Adrenal gland (tissue), 12 donors: Measurements from ENCODE around the gene PTH2R. TPM values are rescaled to one million over a fixed set of nuclear protein-coding genes. Genes with fewer than 3 reads are reported as not detected.
"Not testable (repeated sequence)": the region's sequence is repeated elsewhere in the genome, so short reads cannot be mapped to it uniquely, and the experiment has no call there.

Experiments used
- DNase-seq, 7 donors: peaks; one replicate each; pipeline ENCODE4 v3.0.0-alpha.2; 2019 to 2020
- H3K27ac ChIP-seq, 5 donors: fragments of 200-600 bp; sonication (generic) in 4 of 5; 1 replicate in 3 of 5; 2 replicates in 2 of 5; pipeline versions ENCODE4 v1.5.1 to v1.8.0; 2016 to 2020; ENCODE audit warnings: mild to moderate bottlenecking in 1 of 5
- H3K27me3 ChIP-seq: fragments of 200-600 bp; 2 replicates; pipeline ENCODE4 v1.8.0; 2021
- H3K36me3 ChIP-seq, 2 donors: fragments of 200-600 bp; replicated peaks in 1 of 2; 1 replicate in 1 of 2; 2 replicates in 1 of 2; pipeline versions ENCODE4 v1.5.1 to v1.8.0; 2018 to 2022
- H3K4me1 ChIP-seq, 2 donors: fragments of 200-600 bp; replicated peaks in 1 of 2; 1 replicate in 1 of 2; 2 replicates in 1 of 2; pipeline versions ENCODE4 v1.5.1 to v1.8.0; 2018 to 2021
- H3K4me3 ChIP-seq, 4 donors: fragments of 200-600 bp; sonication (generic) in 3 of 4; one replicate each; pipeline ENCODE4 v1.5.1; 2016 to 2018
- H3K9me3 ChIP-seq, 3 donors: fragments of 200-600 bp; sonication (generic) in 1 of 3; replicated peaks in 1 of 3; 1 replicate in 2 of 3; 2 replicates in 1 of 3; pipeline versions ENCODE4 v1.5.1 to v1.8.0; 2016 to 2021
- POLR2A ChIP-seq, 2 donors: fragments of 450-650 bp; IDR thresholded peaks; one replicate each; pipeline ENCODE4 v1.6.1; 2017; ENCODE audit warnings: antibody characterized with exemption in 2 of 2, mild to moderate bottlenecking in 2 of 2, moderate library complexity in 1 of 2
- WGBS, 4 donors: extraction: QIAGEN DNeasy Blood & Tissue Kit in 2 of 4; methylation state at CpG; one replicate each; pipeline versions ENCODE4 v1.1.5 to v1.1.7; 2013 to 2017; 5-methylcytosine and 5-hydroxymethylcytosine counted together
- intact Hi-C, 2 donors: fragments of 100-400 bp; cut with DNase I; formaldehyde crosslinking; loops; one replicate each; pipeline versions ENCODE4 v1.14.1 to v1.15.0; 2022 to 2023
- polyA plus RNA-seq, 3 donors: library from polyadenylated mRNA; stranded (reverse); fragments of 200-250 nt in 2 of 3; fragments of 350-450 nt in 1 of 3; fragmentation: Illumina TruSeq in 1 of 3; extraction: RNeasy Lipid Tissue Mini Kit (QIAGEN cat#74804) in 1 of 3; gene quantifications; one replicate each; pipeline ENCODE4 v1.2.3, GENCODE V29; 2013 to 2014
- total RNA-seq, 9 donors: library from RNA; depleted of rRNA in 4 of 9; stranded (reverse); fragments of >200 nt in 4 of 9; fragments of 120-200 nt in 1 of 9; fragmentation: NEBNext Ultra II Directional in 1 of 9; extraction: Animal tissue kit (Norgen Biotek cat#: 25700) in 1 of 9; gene quantifications; one replicate each; pipeline versions ENCODE4 v1.1.0 to v1.2.4, GENCODE V29; 2013 to 2023
- TF ChIP-seq, protein P1 (sequence below), 6 experiments: fragments of 450-650 bp in 4 of 6; fragments of 200-600 bp in 2 of 6; sonication (generic) in 1 of 6; IDR thresholded peaks; 1 replicate in 5 of 6; 2 replicates in 1 of 6; pipeline versions ENCODE4 v1.5.1 to v1.8.0; 2016 to 2021; ENCODE audit warnings: antibody characterized with exemption in 6 of 6, mild to moderate bottlenecking in 2 of 6, moderate library complexity in 1 of 6
- donor health status: healthy with polysubstance abuse.
- donor health status: Bipolar disorder and iron deficiency.
- donor health status: DM: yes; HTN: yes; CAD: no.
- donor health status: DM: no; HTN: no; CAD: no.
- donor health status: DM: no; HTN: no; CAD: no.
- donor health status: DM: yes; HTN: yes; CAD: no.

PTH2R gene
- total and polyA plus RNA-seq, 12 donors, result 0.11 to 0.84 (median 0.28) TPM; not detected in 2

DNA sequence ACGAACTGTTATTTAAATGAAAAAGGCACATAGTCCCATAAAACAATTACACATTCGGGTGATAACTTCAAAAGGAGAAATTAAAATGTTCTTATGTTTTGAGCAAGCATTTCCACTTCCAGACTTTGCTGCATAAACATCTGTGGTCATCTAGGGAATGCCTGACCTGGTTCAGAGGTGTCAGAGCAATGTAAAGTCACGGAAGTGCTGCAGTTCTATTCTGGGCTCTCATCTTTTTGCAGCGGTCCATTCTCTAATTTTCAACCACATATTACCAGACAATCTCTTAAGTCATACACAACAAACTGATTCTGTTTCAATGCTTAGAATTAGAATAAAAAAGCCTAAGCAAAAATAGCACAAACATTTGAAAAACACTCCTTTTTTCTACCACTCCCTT lies 22.0 kb upstream of the PTH2R start:
- intact Hi-C loops, result no loop called here
- Histone ChIP-seq H3K27me3 (peaks cover 4% of the 10 kb centered on the region), H3K4me3 (no peak overlapping the region), H3K4me1 (no peaks in the 10 kb centered on the region), H3K27ac (no peak overlapping the region), H3K9me3 (no peaks in the 10 kb centered on the region), H3K36me3 (no peaks in the 10 kb centered on the region)
- 69 to 77% (median 73%) methylated on average over 4 of the region's 4 CpGs for WGBS, 4 donors
- DNase-seq, result no peak
- TF ChIP-seq POLR2A (IDR thresholded peaks at IDR 0.05), result no peak
- TF ChIP-seq, protein P1, sequence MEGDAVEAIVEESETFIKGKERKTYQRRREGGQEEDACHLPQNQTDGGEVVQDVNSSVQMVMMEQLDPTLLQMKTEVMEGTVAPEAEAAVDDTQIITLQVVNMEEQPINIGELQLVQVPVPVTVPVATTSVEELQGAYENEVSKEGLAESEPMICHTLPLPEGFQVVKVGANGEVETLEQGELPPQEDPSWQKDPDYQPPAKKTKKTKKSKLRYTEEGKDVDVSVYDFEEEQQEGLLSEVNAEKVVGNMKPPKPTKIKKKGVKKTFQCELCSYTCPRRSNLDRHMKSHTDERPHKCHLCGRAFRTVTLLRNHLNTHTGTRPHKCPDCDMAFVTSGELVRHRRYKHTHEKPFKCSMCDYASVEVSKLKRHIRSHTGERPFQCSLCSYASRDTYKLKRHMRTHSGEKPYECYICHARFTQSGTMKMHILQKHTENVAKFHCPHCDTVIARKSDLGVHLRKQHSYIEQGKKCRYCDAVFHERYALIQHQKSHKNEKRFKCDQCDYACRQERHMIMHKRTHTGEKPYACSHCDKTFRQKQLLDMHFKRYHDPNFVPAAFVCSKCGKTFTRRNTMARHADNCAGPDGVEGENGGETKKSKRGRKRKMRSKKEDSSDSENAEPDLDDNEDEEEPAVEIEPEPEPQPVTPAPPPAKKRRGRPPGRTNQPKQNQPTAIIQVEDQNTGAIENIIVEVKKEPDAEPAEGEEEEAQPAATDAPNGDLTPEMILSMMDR (IDR thresholded peaks at IDR 0.05), result no peak

DNA sequence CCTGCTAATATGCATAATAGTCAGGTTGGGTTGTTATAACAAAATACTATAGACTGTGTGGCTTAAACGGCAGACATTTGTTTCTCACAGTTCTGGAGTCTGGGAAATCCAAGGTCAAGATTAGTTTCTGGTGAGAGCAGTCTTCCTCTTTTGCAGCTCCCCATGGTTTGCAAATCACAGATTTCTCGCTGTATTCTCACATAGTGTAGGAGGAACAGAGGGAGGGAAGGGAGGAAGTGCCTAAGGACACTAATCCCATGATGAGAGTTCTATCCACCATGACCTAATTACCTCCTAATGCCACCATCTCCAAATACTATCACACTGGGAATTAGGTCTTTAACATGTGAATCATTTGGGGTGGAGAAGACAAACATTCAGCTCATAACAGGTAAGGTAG lies 20.1 kb upstream of the PTH2R start:
- no peak for DNase-seq
- peaks cover 4% of the 10 kb centered on the region for H3K27me3 ChIP-seq
- no peak overlapping the region for H3K4me3 ChIP-seq
- no peaks in the 10 kb centered on the region for H3K9me3 ChIP-seq
- intact Hi-C loops, result no loop called here
- H3K36me3 ChIP-seq, result no peaks in the 10 kb centered on the region
- no peak for TF ChIP-seq POLR2A (IDR thresholded peaks at IDR 0.05)
- TF ChIP-seq, protein P1 (IDR thresholded peaks at IDR 0.05), result no peak
- WGBS, 4 donors, result 29 to 46% (median 36%) methylated on average over 2 of the region's 2 CpGs
- no peak overlapping the region for H3K27ac ChIP-seq
- H3K4me1 ChIP-seq, result no peaks in the 10 kb centered on the region

DNA sequence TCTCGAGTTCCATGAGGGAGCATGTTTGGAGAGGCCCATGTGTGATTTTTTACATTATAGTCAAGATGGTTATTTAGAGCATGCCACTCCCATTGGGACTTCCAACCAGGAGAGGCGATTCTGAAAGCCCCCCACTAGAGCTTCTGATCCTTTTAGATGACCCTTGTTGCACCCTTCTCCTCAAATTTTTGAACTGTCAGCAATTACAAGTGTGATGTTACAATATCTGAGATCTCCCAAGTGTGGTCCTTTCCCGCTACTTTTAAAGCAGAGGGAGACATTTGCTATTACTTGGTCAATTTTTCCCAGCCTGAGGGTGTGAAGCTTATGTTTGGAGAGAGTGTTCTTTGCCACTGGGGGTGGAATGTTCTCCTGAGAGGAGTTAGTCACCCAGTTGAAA lies 16.7 kb upstream of the PTH2R start:
- TF ChIP-seq, protein P1 (IDR thresholded peaks at IDR 0.05), result no peak
- no peak for TF ChIP-seq POLR2A (IDR thresholded peaks at IDR 0.05)
- Histone ChIP-seq H3K9me3 (no peaks in the 10 kb centered on the region), H3K27ac (no peak overlapping the region), H3K4me1 (no peaks in the 10 kb centered on the region), H3K4me3 (no peak overlapping the region), H3K36me3 (no peaks in the 10 kb centered on the region), H3K27me3 (no peaks in the 10 kb centered on the region)
- 73 to 84% (median 78%) methylated on average over 3 of the region's 3 CpGs for WGBS, 4 donors
- no peak for DNase-seq
- intact Hi-C loops, result no loop called here

DNA sequence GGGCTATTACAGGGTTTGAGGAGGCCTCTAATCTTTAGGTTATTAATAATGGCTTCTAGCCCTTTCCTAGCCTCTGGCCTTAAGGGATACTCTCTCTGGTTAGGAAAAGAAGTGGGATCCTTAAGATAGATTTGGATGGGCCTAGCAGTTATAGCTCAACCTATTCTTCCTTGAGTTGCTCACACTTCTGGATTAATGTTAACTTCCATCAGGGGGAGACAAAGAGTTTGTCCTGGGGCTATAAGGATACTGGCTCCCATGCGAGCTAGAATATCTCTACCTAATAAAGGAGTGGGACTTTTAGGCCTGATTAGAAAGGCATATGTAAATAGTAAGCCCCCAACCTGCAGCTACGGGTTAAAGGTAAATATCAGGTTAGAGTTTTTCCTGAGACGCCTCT lies 14.3 kb upstream of the PTH2R start:
- 83 to 90% (median 85%) methylated on average over 3 of the region's 3 CpGs for WGBS, 4 donors

DNA sequence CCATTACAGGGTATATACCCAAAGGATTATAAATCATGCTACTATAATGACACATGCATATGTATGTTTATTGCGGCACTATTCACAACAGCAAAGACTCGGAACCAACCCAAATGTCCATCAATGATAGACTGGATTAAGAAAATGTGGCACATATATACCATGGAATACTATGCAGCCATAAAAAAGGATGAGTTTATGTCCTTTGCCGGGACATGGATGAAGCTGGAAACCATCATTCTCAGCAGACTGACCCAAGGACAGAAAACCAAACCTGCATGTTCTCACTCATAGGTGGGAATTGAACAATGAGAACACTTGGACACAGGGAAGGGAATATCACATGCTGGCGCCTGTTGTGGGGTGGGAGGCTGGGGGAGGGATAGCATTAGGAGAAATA lies 9.8 kb upstream of the PTH2R start:
- H3K4me1 ChIP-seq, H3K9me3 ChIP-seq, H3K4me3 ChIP-seq, H3K27ac ChIP-seq, H3K36me3 ChIP-seq, intact Hi-C loops, H3K27me3 ChIP-seq, DNase-seq: not testable (repeated sequence)
- WGBS, 4 donors, result 82 to 93% (median 86%) methylated on average over 4 of the region's 4 CpGs

More for the DNA sequence above, 14.3 kb upstream of the PTH2R start:
- H3K36me3 ChIP-seq, result no peaks in the 10 kb centered on the region
- H3K4me1 ChIP-seq, result no peaks in the 10 kb centered on the region
- intact Hi-C loops, result no loop called here
- H3K9me3 ChIP-seq, result no peaks in the 10 kb centered on the region
- no peaks in the 10 kb centered on the region for H3K27me3 ChIP-seq
- no peak for DNase-seq
- no peak overlapping the region for H3K4me3 ChIP-seq
- H3K27ac ChIP-seq, result no peak overlapping the region
- TF ChIP-seq, protein P1 (IDR thresholded peaks at IDR 0.05), result no peak
- no peak for TF ChIP-seq POLR2A (IDR thresholded peaks at IDR 0.05)
